GM19351 (cell line): ENCODE data around the gene FBXL2.
"Not testable (repeated sequence)": the region's sequence is repeated elsewhere in the genome, so short reads cannot be mapped to it uniquely, and the experiment has no call there.

ENCODE experiments used
- ATAC-seq: cut with Tn5 transposase; IDR thresholded peaks from one replicate; pipeline ENCODE4 v1.9.1; 2021; ENCODE audit warnings: mild to moderate bottlenecking, moderate library complexity; ENCODE audit not compliant: unreplicated experiment

Gene FBXL2

GRCh38 chr3:33385423-33385822 lies 108.2 kb downstream of the FBXL2 start:
- peak; percentile 55 for ATAC-seq

- no peak for ATAC-seq
Measured at GRCh38 chr3:33386631-33387030, 109.4 kb downstream of the FBXL2 start.

GRCh38 chr3:33388374-33389100 lies 111.3 kb downstream of the FBXL2 start:
- ATAC-seq = no peak

- no peak for ATAC-seq
Measured at GRCh38 chr3:33389908-33390307, 112.7 kb downstream of the FBXL2 start.

GRCh38 chr3:33391255-33391995 lies 114.2 kb downstream of the FBXL2 start:
- no peak for ATAC-seq

- no peak for ATAC-seq
Measured at GRCh38 chr3:33392144-33392543, 114.9 kb downstream of the FBXL2 start.

GRCh38 chr3:33392703-33393125 lies 115.5 kb downstream of the FBXL2 start:
- no peak for ATAC-seq

GRCh38 chr3:33394403-33395054 lies 117.3 kb downstream of the FBXL2 start:
- ATAC-seq = no peak

GRCh38 chr3:33395900-33396299 lies 118.7 kb downstream of the FBXL2 start:
- ATAC-seq = no peak

- no peak for ATAC-seq
Measured at GRCh38 chr3:33398410-33398809, 121.2 kb downstream of the FBXL2 start.

- ATAC-seq = no peak
Measured at GRCh38 chr3:33401781-33402180, 124.5 kb downstream of the FBXL2 start.

GRCh38 chr3:33402936-33403335 lies 125.7 kb downstream of the FBXL2 start:
- no peak for ATAC-seq

- no peak for ATAC-seq
Measured at GRCh38 chr3:33403756-33404155, 126.5 kb downstream of the FBXL2 start.

- not testable (repeated sequence) for ATAC-seq
Measured at GRCh38 chr3:33410816-33411215, 133.6 kb downstream of the FBXL2 start.

- no peak for ATAC-seq
Measured at GRCh38 chr3:33417066-33417673, 139.9 kb downstream of the FBXL2 start.

GRCh38 chr3:33419948-33420347 lies 142.7 kb downstream of the FBXL2 start:
- no peak for ATAC-seq

- ATAC-seq = no peak
Measured at GRCh38 chr3:33420966-33421365, 143.7 kb downstream of the FBXL2 start.

GRCh38 chr3:33424606-33425452 lies 147.6 kb downstream of the FBXL2 start:
- ATAC-seq = no peak

GRCh38 chr3:33425453-33425852 lies 148.2 kb downstream of the FBXL2 start:
- ATAC-seq = no peak

GRCh38 chr3:33426068-33426467 lies 148.8 kb downstream of the FBXL2 start:
- no peak for ATAC-seq
